NCI-H2107 (cell line): ENCODE data around the gene MUC4.
"Not testable (repeated sequence)": the region's sequence is repeated elsewhere in the genome, so short reads cannot be mapped to it uniquely, and the experiment has no call there.

Source experiments
- DNase-seq: peaks from one replicate; lab custom pipeline; 2025; lab: John Stamatoyannopoulos, UW

MUC4 gene

DNA sequence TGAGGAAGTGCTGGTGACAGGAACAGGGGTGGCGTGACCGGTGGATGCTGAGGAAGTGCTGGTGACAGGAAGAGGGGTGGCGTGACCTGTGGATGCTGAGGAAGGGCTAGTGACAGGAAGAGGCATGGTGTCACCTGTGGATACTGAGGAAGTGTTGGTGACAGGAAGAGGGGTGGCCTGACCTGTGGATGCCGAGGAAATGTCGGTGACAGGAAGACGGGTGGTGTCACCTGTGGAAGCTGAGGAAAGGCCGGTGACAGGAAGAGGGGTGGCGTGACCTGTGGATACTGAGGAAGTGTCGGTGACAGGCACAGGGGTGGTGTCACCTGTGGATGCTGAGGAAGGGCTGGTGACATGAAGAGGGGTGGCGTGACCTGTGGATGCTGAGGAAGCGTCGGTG is 30.5 kb downstream of the MUC4 start:
- not testable (repeated sequence) for DNase-seq

DNA sequence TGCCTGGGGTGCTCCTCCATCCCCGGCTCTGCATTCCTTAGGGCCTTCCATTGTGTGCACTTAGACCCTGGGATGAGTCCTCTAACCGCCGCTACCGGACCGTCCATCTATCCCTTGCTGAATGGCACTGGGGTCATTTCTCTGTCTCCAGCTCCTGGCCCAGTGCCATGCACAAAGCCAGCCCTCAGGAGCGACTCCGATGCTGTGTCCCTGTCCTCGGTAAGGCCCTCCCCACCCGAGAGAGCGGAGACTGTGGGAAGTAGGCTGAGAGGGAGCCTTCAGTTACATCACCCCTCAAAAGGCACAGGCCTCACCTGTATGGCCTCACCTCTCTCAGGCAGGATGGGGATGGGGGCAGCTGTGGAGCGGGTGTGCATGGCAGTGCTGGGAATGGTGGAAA is 33.8 kb downstream of the MUC4 start:
- no peak for DNase-seq

DNA sequence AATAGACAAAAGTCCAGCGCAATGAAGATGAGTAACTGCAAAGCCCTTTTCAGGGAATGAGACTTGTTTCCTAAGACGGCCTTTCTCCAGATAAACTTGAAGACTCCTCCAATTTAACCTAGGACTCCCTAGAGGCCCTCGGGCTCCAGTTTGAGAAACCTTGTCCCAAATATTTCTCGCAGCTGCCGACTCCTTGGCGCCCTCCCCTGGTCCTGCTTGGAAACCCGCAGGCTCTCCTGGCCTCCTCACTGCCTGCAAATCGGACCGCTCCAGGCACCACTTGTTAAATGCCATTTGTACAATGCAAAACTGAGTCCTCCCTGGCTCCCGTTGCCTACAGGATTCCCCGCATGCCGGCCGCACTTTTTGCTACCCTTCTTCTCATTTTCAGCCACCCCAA is 36.8 kb downstream of the MUC4 start:
- peak; percentile 46 for DNase-seq

DNA sequence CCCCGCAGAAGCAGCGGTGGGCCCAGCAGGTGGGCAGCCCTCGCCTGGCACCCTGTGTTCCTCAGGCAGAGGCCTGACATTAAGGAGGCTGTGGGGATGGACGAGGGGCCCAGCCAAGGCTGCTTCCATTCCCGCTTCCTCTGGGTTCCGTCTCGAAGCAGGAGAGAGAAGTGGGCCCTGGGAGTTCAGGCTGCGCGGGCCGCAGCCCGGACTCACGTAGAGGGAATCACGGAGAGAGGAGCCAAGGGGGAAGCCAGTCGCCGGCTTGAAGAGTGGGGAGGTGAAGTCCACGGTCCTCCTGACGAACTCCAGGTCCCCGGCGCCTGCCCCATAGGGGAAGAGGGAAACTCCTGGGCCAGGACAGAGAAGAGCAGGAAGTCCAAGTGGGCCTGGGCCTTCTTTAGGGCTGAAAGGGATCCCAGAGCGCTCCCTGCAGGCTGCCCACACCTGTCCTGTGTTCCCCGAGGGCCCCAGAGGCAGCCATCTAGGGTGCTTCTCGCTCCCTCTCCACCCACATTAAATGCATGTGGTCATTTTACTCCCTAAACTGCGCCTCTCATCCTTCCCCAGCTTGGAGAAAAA is 37.7 kb downstream of the MUC4 start:
- DNase-seq = no peak

DNA sequence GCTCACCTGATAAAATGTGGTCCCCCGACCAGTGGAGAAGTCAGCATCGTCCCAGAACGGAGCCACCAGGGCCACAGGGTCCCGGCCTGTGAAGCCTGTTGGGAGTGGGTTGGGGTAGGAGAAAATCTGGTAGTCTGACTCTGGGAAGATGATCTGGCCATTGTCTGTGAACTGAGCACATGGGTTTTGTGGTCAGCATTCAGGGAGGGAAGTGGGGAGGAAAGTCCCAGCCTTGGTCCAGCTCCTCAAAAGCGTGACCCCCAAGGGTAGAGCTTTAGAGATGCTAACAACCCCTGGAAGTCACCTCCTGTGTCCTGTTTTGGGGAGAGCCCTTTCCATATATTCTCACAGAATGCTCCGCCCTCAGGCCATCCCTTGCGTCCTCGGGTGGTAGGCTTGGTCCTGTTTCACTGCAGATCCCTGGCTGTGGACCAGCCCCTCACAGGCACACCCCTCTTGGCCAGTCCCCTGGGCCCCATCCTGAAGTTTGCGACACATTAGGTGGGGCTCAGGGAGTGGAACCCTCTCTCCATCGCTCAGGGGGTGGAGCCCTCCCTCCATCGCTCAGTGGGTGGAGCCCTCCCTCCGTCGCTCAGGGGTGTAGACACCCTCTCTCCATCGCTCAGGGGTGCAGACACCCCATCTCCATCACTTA is 40.0 kb downstream of the MUC4 start:
- no peak for DNase-seq

DNA sequence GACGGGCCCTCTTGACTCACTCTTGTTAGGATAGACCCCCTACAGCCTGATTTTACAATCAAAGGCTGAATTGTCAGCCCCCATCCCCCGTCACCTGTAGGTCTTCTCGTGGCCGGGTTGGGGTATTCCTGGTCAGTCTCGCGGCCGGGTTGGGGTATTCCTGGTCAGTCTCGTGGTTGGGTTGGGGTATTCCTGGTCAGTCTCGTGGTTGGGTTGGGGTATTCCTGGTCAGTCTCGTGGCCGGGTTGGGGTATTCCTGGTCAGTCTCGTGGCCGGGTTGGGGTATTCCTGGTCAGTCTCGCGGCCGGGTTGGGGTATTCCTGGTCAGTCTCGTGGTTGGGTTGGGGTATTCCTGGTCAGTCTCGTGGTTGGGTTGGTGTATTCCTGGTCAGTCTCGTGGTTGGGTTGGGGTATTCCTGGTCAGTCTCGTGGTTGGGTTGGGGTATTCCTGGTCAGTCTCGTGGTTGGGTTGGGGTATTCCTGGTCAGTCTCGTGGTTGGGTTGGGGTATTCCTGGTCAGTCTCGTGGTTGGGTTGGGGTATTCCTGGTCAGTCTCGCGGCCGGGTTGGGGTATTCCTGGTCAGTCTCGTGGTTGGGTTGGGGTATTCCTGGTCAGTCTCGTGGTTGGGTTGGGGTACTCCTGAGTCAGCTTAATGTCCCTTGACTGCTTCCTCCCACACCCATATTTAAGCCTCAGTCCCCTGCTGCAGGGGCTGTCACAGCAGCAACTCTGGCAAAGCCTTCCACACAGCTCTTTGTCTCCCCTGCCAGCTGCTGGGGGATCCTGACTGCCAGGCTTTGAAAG is 40.7 kb downstream of the MUC4 start:
- DNase-seq = not testable (repeated sequence)

DNA sequence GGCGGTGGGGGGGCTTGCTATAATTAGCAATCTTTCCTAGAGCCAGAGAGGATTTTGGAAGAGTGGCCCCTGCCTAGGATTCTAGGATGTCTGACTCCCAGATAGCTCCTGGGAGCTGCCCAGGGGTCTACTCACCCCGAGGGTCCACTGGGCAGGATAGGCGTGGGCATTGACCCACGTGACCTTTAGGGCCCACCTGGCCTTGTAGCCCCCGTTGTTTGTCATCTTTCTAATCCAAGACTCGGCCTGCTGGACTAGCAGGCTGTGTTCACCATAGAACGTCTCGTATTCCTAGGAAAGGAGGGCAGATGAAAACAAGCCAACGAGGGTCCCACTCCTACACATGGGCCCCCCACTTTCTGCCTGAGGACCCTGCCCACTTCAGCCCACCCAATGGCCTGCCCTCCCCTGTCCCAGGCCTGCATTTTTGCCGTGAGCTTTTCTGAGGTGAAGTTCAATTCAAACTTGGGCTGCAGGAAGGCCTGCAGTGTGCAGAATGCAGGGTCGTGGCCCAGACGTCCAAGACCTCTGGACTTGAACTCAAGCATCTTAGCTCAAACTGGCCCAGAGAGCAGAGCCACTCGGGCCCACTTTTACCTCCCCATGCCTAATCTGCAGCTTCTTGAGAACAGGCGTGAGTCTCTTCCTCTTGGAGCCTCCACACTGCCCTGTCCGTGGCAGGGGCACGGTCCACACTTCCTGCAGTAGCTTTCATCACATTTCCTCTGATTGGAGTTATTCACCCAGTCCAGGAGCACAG is 41.5 kb downstream of the MUC4 start:
- DNase-seq = no peak

DNA sequence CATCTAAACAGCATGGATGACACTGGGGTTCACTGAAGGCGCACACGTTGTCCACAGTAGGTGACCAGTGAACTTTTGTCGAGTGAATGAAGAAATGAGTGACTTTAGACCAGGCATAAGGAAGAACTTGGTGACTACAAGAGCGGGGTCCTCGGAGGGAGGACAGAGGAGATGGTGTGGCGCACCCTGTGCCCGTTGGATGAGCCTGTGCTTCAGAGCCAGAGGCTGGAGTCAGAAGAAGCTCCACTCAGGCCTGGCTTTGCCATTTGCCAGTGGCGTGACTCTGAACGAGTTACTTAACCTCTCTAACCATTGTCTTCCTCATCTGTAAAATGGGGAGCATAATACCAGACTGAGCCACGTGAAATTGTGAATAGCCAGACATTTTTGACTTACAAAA is 42.2 kb downstream of the MUC4 start:
- no peak for DNase-seq

DNA sequence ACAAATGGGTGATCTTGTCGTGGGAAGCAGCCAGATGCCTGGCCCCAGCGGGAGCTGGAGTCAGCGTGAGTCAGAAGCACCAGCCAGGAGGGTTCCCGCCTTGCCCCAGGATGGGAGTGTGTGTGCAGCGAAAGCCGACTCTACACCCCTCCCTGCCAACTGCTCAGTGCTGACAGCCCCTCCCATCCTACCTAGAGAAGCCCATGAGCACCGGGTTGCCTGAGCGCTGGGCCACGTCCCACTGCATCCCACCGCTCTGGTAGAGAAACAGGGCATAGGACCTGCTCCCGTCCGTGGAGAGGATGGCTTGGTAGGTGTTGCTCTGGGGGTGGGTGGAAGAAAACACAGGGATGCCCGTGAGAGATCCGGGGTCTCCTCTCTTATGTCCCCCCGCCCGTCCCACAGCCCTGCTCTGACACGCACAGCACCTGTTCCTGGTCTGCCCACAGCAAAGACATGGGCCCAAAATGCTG is 42.9 kb downstream of the MUC4 start:
- no peak for DNase-seq

DNA sequence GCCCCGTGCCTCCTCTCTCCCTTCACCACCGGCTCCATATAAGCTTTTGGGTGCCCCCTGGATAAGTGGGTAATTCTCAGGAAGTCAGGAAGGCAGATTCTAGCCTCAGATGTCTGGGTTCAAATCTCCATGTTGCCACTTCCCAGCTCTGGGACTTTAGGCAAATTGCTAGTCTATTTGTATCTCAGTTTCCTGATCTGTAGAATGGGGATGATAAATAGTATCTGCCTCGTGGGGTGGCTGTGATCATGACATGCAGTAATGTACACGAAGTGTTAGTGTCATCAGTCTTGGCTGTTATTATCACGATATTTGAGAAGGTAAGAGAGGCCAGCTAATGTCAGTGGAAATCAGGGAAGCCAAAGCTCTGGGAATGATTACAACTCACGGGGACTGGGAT is 43.3 kb downstream of the MUC4 start:
- DNase-seq = no peak

DNA sequence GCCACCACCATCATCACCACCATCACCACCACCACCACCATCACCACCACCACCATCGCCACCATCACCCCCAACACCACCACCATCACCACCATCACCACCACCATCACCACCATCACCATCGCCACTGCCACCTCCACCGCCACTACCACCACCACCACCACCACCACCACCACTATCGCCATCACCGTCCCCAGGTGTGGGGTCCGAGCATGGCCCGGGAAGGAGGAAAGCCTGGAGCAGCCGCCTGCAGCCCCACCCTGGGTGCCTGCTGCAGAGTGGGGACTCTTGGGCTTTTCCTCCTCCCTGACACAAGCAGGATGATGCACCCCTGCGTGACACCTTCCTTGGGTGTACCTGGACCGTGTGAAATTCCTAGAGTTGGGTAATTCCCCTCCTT is 43.9 kb downstream of the MUC4 start:
- no peak for DNase-seq

DNA sequence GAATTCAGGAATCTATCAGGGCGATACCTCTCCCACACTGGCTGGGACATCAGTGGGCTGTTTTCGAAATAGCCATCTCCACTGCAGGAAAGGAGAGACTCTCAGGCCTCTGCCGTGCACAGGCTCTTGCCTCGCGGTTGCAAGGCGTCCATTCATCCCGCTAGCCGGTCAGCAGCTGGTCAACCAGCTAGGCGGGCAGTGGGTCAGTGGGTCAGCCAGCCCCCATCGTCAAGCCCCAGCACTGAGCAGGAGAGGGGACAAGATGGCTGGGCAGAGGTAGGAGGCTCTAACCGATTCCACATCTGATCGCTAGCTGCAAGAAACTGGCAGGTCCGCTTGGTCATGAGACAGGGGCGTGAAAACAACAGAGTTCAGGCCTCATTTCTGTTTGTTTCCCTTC is 45.1 kb downstream of the MUC4 start:
- DNase-seq = no peak

DNA sequence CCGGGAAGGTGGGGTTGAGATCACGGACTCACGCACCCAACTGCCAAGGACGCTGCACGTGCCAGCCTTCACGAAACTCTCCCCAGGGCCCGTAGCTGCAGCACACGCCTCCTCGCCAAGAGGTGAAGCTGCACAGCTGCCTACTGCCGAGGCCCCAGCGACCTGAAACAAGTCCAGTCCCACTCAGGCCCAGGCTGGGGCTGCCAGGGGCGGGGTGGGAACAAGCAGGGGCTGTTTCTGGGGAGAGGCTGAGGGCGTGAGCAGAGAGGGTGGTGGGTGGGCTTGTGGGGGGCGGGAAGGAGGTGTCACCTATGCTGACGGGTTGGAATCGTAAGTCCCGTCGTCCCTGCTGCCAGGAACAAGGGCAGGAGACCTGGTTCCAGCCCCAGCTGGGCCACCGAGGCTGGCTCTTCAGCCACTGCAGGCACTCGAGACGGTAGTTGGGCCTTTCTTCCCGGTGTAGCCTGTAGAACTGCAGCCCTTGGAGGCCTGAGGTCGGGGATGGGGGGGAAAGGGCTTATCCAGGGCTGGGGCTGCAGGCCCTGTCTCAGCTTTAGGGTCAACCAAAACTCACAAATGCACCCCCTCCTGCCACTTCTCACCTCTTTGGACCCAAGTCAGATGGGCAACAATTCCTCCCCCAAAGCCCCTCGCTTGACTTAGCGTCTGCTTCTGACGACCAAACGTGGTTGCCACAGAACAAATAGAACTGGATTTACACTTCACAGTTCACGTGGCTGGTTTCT is 46.6 kb downstream of the MUC4 start:
- DNase-seq = no peak

DNA sequence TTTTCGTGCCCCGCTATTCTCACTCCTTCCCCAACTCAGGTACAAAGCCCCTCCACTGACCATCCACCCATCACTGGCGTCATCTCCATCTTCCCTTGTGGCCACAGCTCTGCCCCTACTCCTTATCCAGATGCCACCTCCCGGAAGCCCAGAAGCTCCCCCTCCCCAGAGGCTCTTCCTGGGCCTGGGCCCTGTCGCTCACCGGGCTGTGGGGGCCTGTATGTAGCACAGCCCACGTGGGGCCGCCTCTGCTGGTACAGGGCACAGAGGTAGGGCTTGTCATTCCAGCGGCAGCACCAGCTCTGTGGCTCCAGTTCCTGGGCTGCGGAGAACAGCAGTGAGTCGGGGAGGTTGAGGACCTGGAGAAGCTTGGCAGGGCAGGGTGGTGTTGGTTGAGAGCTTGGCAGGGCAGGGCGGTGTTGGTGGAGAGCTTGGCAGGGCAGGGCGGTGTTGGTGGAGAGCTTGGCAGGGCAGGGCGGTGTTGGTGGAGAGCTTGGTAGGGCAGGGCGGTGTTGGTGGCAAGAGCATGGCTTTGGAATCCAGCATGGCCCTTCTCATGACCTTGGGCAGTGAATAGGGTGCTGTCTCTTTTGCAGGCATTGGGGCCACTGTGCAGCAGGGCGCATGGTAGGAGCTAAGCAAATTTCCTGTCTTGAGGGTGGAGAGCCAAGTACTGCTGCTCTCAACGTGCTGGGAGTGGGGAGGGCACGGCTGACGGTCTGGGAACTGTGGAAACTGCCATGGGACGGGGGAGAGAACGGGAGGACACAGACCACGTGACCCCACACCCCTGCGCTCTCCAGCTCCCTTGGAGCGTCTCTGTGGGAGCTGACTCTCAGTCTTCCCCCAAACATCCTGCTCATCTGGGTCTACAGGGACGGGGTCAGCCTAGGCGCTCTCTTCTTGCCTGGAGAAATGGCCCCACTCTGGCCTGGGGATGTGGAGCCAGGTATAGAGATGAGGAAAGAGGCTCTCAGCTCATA is 47.6 kb downstream of the MUC4 start:
- DNase-seq = no peak

DNA sequence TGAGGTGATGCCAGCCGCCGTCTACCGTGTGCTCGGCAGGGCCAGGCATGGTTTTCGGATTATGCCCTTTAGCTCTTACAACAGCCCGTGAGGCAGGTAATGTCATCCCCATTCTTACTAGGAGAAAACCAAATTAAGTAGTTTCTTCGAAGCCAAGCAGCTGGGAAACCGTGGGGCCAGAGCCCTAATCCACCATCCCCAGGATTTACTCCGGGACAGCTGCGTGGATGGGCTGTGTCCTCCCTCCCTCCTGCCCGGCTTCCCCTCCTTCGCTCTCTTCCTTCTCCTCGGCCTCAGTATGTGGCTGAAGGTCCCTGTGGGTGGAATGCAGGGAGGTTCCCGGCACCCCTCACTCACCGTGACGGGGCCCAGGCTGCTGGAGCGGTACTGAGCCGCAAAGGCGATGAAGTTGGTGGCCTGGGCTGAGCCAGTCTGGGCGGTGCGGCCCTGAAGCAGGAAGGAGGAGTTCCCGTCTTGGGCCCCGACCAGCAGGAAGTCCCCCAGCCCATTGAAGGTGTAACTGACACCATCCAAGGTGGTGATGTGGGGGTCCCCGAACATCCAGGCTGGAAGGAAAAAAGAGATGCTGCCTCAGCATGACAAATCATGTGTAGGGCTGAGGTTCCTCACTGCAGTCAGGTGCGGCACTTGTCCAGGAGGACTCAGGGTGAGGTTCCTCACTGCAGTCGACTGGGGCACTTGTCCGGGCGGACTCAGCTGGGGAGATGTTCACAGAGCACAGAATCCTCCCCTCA is 48.5 kb downstream of the MUC4 start:
- no peak for DNase-seq

DNA sequence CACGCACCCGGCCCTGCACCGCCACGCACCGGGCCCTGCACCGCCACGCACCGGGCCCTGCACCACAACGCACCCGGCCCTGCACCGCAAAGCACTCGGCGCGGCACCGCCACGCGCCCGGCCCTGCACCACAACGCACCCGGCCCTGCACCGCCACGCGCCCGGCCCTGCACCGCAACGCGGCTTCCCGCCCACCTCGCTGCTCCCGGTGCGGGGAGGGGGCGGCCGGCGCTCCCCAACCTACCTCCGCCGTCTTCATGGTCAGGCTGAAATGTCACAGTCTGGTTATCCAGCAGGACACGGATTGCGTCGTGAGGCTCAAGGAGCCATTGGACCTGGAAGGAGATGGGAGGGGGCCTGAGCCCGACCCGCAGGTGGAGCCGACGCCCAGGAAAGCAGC is 49.1 kb downstream of the MUC4 start:
- no peak for DNase-seq

DNA sequence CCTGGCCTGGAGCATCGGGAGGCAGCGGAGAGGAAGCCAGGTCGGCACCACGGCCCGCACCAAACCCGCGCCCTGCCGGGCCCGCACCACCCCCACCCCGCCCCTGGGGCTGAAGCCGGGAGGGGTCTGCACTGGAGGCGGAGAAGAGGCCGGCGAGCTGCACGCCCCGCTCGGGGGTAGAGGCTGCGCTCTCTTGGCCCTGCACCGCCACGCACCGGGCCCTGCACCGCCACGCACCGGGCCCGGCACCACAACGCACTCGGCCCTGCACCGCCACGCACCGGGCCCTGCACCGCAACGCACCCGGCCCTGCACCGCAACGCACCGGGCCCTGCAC is 49.5 kb downstream of the MUC4 start:
- DNase-seq = no peak

DNA sequence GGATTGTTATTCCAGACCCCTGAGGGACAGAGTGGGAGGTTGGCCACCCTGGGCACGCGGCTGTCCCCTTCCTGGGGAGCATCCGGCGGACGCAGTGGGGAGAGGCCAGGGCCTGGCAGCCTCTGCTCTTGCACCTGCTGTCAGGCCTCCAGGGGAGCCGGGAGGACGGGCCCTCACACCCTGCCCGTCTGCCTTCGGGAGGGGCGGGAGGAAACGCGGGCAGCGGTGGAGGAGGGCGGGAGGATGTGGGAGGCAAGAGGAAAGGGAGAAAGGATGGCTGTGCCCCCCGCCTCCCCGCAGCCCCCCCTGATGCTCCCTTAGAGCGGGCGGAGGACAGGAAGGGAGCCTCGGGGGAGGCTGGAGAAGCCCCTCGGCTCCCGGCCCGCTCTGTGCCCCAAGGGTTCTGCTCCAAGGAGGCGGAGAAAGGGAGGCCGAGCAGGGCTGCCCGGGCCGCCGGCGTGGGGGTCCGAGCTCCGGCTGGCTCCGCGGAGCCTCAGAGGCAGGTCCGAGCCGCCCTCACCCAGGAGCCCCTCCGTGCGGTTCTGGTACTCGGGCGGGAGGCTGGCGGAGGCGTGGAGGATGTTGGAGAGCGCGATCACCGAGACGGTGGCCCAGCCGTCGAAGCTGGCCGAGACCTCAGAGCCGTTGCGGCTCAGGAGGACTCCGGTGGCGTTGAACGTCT is 50.0 kb downstream of the MUC4 start:
- no peak for DNase-seq

DNA sequence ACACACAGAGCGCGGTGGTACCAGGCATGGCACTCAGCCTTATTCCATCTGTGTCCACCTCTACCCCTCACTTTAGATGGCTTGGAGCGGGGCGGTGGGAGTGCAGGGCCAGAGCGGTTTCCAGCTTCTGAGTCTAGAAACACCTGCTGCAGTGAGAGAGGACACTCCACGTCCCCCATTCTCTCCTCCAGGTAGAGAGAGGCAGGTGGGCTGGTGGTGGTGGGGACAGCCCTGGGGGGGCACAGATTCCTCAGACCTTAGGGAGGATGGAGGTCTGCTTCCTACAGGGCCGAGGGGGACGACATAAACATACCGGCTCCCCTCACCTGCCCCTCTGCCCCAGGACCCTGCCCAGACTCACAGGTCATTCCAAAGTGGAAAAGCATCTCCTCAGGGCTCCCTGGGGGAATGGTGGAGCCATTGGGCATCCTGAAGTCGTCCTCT is 50.6 kb downstream of the MUC4 start:
- no peak for DNase-seq
